Activated CD8-positive, alpha-beta memory T cell treated with anti-CD3 and anti-CD28 coated beads, Interleukin-2, amount 50 U/mL, for 48 hours (primary cell): ENCODE results near the gene ST6GALNAC2.
A peak's percentile ranks its signal among the peaks of the same experiment; 100 is the strongest.
"Not testable (repeated sequence)": the region's sequence is repeated elsewhere in the genome, so short reads cannot be mapped to it uniquely, and the experiment has no call there.

Experiments
- DNase-seq: peaks from one replicate; pipeline ENCODE4 v3.0.0-alpha.2; 2020

The ST6GALNAC2 gene

DNA sequence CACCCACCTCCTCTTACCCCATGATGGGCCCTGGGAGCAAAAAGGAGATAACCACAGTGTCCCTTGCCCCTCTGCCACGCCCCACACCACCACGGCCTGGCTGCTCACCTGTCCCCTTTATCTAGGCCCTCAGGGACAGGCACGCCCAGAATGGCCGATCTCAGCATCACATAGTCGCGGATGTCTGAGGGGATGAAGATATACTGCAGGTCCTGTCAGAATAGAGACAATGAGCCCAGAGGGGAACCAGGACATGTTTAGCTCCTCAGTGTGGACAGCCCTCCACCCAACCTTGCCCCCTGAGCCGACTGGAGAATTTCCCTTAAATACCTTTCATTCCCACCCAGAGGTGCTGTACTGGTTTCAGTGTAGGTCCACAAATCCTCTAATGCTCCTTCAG lies 15.2 kb downstream of the ST6GALNAC2 start:
- DNase-seq = no peak

DNA sequence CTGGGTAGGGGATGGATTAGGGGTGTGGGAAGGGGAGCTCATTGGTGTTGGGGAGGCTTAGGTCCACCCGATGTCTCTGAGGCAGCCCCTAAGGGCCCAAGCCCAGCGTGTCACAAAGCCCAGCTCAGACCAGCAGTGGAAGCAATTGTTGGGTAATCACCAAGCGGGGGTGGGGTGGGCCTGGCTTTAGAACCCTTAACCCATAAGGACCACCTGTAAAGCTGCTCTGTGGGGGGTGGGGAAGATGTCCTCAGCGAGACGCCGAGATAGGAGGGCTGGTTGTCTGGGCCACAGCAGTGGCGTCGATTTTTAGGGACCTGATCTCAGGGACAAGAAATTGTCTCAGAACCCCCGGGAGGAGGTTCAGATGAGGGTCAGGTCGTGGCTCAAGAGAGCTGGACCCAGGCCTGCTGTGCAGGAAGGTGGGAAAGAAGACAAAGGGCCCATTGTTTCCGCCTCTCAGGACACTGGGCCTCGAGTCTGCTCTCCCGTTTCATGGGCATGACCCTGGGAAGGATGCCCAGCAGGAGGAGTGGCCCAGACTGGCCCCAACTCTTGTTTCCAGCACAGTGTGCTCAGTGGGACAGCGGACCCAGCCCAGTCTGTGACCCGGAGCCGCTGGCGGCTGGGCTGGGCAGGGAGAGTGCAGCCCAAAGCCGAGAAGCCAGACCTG lies 15.9 kb downstream of the ST6GALNAC2 start:
- no peak for DNase-seq

DNA sequence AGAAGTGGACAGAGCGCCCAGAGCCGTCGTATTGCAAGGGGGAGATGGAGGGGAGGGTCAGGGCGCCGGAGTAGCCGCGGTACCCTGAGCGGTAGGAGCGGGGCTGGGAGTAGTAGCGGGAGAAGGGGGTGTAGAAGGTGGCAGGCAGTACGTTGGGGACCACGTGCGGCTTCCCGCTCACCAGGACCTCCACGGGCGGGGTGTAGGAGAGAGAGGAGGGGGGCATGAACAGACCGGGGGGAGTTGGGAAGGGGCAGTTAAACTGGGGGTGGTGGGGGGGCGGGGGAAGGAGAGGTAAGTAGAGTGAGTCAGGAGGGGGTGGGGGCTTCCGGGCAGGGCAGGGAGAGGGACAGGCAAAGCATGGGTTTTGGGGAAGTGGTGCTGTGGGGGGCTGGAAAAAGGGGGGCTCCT lies 16.8 kb downstream of the ST6GALNAC2 start:
- DNase-seq = no peak

DNA sequence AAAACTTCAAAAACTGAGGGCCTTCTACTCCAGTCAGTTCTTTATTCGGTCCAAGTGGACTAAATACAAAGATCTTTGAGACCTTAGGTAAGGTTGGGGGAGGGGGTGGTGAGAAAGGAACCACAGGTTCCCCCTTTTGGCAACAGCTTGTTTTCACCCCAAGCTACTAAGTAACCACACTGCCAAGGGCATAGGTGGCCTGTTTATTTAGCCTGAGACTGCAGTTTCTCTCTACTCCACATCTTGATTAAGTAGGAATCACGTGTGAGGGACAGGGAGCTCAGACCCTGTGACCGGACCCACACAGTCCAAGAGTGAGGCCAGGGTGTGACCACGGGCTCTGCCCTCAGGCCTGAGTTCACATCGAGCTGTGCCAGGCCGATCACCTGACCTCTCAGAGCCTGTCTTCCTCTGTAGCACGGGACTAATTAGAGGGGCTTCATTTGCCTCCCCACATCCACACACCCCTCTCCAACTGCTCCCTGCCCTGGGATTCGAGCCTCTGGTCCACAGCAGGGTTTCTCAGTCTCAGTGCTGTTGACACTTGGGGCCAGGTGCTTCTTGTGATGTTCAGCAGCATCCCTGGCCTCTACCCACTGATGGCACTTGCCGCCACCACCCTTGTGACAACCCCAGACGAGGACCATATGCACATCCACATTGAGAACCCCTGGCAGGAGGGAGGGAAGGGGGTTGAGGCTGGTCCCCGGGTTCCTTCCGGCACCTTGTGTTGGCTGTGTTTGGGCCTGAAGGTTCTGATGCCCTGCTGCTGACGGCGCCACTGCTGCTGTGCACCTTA lies 17.8 kb downstream of the ST6GALNAC2 start:
- peak; percentile 64 for DNase-seq

DNA sequence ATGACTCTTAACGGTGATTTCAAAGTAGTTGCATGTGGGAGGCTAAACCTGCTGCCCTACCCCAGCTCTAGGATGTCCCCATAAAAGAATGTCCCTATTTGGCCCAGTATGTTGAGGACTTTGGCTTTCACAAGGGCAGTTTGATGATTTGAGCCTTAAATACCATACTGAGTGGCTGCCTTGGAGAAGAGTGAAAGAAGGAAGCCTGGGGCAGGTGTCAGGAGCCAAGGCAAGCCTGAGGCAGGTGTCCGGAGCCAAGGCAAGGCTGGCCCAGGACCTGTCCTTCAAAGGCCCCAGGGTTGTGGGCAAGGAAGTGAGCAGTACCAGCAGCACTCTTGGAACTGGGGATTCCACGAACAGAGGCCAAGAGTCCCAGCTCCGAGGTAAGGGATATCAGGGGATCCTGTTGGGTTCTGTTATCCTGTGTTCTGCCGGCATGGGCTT lies 18.6 kb downstream of the ST6GALNAC2 start:
- peak; percentile 62 for DNase-seq

DNA sequence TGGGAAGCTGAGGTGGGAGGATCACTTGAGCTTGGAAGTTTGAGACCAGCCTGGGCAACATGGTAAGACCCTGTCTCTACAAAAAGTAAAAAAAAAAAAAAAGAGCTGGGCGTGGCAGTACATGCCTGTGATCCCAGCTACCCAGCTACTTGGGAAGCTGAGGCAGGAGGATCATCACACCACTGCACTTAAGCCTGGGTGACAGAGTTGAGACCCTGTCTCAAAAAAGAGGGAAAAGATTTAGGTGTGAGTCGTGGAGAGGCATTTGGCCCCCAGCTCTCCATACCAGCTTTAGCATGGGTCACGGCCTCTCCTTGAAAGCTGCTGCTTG lies 19.1 kb downstream of the ST6GALNAC2 start:
- no peak for DNase-seq

DNA sequence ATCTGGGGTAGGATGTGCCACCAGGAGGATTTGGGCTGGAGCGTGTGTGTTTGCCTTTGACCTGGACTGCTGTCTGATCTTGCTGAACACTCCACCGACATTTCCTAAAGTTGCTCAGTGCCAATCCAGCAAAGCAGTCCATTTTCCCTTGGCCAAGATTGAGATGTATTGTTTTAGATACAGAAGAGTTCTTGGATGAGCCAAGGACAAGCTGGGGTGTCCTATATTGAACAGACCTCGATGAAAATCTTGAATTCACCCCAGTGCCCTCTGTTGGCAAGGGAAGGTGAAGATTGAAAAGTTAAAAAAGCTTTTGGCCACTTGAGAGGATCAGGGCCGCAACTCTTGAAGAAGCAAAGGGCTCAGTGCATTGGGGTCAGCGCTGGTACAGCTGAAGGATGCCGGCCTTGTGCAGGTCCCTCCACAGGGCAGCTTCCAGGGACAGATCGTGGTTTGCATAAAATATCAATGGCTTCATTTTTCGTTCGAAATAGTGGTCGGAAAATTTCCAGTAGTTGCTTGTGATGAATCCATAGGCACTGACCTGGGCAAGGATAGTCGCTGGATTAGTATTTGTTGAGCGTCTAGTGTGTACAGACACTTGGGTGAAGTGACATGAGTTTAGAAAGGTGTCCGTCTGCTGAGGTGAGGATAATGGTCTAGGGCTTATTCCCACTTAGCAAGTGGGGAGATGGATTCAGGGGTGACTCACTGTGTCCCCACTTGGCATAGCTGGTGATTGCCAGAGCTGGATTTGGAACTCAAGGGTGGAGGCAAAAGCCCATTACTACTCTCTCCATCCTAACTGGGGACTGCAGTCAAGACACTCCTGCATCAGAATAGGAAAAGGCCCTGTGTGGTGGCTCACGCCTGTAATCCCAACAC lies 19.7 kb downstream of the ST6GALNAC2 start:
- DNase-seq = no peak

DNA sequence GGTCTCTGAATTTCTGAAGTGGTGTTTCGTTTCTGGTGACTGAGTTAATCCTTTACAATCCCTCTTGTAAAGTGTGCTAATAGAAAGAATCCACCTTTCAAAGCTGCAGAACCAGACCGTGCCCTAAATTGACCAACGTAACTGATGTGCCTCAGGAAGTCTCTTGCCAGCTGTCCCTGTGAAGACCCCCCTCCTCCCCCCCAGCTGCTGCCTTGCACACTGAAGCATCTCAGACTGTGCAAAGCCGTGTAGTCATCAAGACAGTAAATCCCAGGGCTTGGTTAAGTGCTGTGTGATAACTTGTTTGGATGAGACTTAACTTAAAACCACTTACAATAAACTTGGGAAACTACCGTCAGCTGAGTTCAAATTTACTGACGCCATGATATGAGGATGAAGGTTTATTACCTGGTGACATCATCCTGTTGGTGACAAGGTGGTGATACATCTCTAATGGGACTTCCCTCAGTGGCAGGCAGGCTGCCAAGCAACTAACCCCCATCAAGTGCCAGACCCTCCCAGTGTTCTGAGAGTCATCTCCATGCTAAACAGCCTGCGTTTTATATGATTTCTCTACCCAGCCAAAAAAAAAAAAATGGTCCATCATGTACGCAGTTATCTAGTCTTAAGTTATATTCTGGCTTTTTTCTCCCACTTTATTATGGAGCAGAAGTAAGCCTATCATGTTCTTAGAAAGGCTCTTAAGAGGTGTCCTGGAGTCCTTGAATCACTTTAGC lies 20.5 kb downstream of the ST6GALNAC2 start:
- not testable (repeated sequence) for DNase-seq

DNA sequence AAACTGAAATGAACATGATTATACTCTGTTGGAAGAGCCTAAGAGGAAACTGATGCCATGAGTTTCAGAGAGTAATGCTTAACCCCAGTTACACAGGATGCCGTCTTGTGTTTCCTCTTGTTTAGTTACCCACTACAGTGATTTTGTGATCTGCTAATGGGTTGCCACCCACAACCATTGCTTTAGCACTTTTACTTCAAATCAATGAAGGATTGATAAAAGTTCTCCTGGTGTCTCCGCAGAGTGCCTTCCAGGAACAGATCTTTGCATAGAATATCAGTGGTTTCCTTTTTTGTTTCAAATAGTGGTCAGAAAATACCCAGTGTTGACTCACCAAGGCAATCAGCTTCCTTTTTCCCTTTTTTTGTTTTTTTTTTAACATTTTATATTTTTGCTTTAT lies 22.3 kb downstream of the ST6GALNAC2 start:
- DNase-seq = not testable (repeated sequence)

DNA sequence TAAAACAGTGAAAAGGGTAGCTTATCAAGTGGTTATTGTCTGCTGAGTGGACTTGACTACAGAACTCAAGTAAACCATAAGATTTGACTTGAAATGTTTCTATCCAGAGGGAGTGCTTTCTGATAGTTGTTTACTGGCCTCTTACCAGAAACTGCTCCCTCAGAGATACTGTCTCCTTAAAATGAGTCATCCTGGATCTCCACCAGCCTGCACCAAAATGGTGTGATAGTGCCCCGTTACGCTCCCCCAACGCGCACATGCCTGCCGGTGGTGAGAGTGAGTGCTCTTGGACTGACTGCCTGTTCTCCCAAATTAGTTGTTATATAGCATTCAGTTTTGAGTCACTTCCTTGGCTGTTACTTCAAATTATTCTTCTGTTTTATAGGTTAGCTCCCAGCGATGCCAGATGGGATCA lies 22.9 kb downstream of the ST6GALNAC2 start:
- DNase-seq = no peak

DNA sequence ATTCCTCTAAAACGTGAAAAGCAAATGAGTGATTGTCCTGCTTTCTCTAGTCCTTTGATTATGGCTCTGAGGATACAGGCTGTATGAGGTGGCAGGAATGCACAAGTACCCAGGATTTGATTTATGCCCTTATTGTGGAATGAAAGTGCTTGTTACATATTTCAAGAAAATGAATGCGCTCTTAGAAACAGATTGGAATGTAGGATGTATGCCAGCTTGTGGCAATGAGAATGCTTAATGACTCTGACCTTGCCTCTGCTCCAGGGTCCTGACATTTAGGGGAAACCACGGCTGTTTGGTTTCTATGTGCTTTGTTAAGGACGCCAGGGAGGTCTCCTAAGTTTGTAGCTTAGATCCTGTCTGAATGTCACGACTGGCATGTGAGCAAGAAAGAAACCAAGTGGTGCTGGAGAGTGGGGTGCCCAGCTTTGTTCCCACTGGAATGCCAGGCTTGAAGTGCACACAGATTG lies 23.8 kb downstream of the ST6GALNAC2 start:
- DNase-seq = no peak

DNA sequence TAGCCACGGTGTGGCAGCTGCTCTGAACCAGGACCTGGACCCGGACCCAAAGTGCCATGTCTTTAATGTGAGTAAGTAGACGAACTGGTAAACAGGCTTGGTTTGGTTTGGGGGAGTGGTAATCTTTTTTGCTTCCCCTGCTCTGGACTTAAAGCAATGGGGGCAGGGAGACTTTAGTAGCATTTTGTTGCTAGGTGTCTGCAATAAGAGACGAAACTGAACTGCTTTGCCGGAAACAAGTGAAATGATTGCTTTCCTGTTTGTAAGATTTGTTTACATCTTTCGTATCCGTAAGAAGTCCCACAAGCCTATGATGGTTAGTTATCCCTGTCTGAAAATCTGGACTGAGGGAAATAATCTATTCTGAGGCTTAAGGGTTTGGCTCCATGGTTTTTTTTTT lies 24.3 kb downstream of the ST6GALNAC2 start:
- no peak for DNase-seq

DNA sequence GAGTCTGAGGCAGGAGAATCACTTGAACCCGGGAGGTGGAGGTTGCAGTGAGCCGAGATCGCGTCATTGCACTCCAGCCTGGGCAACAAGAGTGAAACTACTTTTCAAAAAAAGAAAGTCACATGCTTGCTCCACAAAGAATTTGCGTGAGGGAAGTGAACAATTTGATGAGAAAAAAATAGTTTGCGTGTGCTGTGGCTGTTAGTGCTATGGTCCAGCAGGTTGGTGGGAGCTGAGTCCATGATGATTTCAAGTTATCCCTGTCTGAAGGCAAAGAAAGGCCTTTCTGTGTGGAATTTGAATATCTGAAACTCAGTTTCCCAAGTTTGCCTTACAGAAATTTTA lies 24.8 kb downstream of the ST6GALNAC2 start:
- DNase-seq = no peak

DNA sequence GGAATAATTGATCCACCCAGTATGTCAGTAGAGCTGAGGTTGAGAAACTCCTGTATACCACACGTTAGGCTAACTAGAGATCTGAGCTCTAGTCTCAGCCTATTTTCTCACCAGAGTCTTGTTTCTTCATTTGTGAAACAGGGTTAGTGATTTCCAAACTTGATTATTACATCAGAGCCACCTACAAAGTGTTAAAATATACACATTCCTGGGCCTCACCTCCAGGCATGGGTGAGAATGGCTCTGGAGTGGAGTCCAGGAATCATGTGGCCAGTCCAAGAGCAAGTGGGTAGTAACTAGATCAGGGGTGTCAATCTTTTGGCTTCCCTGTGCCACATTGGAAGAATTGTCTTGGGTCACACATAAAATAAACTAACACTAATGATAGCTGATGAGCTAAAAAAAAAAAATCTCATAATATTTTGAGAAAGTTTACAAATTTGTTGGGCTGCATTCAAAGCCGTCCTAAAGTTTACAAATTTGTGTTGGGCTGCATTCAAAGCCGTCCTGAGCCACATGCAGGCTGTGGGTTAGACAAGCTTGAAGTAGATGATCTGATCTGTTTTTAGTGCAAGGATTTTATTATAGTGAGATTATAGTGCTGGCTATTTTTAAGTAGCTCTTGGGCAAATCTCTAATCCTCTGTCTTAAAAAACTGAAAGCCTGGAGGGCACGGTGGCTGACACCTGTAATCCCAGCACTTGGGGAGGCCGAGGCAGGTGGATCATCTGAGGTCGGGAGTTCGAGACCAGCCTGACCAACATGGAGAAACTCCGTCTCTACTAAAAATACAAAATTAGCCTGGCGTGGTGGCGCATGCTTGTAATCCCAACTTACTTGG lies 25.4 kb downstream of the ST6GALNAC2 start:
- DNase-seq = no peak

DNA sequence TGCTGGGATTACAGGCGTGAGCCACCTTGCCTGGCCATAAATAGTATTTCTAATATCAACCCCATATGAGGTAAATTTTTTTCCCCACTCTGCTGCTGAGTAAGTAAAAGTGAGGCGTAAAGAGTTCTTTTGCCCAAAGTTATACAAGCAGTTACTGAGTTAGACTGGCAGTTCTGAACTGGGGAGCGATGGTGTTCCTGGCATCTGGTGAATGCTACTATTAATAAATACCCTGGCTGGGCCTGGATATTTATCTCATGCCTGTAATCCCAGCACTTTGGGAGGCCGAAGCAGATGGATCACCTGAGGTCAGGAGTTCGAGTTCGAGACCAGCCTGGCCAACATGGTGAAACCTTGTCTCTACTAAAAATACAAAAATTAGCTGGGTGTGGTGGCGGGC lies 26.2 kb downstream of the ST6GALNAC2 start:
- DNase-seq = not testable (repeated sequence)

DNA sequence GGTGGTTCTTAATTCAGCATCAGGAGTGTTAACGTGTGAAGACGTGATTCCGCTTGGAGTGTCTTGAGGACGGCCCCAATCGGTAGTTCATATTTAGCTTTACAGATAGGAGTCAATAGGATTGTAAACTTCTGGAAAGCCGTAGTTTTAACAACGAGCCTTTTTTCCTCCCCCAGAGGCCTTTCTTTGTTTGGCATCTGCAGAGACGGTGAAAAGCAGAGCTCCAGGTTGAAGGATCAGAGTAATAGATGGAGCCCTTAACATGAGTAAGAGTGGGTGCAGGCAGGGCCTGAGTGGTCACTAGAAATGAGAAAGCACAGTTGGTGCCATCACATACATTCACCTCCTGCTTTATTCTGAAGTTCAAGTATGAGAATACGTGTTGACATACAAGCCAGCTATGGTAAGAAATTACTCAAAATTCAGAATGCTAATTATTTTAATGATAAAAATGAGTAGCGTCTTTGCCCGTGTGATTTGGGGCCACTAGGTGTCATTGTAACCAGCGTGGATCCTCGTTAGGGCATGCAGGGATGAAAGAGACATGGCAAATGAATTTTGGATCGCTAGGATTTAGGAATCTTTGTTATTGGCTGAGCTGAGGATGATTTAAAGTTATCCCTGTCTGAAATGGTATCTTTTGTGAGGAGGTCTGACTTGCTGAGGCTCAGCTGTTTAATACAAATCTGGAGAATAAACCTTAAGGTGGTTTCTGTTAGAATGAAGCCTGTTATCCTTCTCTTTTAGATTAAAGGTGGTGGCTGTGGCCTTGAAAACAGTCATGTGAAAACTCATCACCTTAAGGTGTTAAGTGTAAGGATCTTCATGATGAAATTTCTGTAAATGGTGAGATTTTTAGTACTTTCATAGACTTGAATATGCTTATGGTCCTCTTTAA lies 27.2 kb downstream of the ST6GALNAC2 start:
- no peak for DNase-seq

DNA sequence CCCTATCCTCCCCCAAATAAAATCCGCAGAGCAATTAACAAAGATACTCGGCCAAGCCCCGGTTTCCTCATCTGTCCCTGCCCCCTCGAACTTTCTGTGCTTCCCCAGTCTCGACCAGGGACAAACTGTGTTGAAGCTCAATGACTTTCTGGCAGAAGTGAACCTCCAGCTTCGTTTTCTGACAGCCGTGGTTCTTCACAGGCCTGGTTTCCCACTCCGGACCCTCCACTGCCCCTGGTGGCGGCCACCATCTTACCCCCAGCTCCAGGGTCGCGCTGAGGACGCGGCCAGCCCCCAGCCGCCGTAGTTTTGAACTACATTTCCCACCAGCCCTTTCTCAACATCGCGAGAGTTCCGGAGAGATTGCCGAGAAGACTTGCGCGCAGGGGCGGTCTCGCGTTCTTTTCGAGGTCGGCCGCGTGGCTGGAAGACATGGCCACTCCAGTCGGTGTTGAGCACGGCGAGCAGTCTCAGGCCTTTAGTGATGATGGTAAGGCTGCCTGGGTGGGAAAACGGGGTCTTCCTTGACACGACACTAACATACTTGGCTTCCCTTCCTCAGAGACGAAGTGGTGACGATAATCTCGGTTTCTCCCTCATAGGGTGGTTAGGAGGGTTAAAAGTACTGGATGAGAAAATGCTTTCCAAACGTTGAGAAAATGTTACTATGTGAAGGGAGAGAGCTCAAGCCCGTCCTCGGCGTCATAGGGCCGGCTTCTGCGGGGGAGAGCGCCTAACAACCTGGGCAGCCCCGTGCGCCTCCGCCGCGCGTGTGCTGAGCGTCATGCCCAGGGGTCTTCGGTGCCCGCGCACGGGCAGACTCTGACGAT lies 28.1 kb downstream of the ST6GALNAC2 start:
- peak; percentile 95 for DNase-seq

DNA sequence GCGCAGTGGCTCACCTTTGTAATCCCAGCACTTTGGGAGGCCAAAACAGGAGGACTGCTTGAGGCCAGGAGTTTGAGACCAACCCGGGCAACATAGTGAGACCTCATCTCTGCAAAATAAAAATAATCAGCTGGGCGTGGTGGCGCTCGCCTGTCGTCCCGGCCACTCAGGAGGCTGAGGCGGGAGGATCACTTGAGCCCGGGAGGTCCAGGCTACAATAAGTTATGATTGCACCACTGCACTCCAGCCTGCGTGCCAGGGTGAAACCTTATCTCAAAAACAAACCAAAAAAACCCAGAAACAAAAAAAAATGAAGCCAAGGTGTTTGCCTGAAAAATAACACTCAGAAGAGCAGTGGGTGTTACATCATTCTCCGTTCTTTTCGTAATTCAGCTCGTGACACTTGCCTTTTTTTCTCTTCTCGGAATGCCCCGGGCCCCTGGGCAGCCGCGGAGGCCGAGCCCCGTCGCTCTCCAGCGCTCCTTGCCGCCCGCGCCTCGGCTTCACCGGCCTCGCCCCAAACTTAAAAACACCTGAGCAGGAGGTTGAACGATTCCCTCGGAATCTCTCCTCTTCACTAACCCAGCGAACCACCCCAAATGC lies 28.8 kb downstream of the ST6GALNAC2 start:
- no peak for DNase-seq

DNA sequence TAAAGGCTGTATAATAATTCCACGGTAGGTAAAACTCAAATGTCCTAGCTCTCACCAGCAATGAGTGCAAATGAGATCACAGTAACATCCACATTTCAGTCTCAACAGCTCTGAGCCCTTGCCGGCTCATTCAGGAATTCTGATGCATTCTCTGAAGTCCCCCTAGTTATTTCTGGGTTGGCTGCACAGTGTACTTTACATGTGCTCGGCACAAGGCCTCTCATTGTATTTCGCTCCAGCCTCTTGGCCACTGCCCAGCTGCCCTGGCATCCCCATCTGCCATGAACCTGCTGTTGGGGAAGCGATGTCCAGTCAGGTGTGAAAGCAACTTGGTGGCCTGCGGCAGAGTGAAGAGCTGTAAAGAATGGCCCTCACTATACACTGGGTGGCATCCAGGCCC lies 31.5 kb downstream of the ST6GALNAC2 start:
- DNase-seq = no peak
